ENCODE results near the gene CFAP68.
A peak's percentile ranks its signal among the peaks of the same experiment; 100 is the strongest.

Gene CFAP68

DNA sequence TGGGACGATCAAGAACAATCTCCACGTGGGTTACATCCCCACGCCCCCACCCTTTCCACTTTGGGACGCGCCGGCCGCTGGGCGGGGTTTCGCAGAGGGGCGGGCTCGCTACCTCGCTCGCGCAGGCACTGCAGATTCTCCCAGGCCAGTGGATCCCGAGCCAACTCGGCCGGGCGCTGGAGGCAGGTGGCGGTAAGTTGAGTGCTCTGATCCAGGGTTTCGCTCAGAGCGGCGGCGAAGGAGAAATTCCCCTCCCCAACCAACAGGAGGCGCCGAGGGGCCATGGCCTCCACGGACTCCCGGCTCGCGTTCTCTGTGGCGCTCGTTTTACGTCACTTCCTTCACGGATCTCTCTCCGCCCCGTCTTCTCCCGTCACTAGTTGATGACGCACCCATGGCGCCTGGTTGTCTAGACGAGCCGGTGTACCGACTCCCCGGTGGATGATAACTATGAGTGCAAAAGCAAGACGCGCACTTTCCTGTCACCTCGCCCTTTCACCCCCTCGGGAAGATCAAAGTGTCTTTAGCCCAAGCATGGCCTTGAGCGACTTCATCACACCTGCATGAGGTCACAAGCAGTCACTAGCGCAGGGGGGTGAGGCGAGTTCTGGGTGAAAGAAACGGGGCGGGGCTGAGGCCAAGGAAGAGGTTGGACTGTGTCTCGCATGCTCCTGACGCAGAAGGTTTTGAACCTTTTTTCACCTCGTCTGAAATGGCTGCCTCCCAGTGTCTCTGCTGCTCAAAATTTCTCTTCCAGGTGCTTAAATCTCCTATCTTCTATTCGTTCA is at the start of gene CFAP68, which contains the start of gene FDXACB1:
Gene CFAP68, plus strand, starts transcription at position 693 of the 788 bp plus-strand sequence. Its CDS starts 20 bp downstream, at position 713.
Gene FDXACB1, minus strand, starts transcription at position 317 of the 788 bp plus-strand sequence. Its CDS starts 33 bp downstream, at position 284.
- DNase-seq: peak; percentile 97

GRCh38 chr11:111833524-111833923 is 45.8 kb upstream of the CFAP68 start:
- no peak for DNase-seq

DNA sequence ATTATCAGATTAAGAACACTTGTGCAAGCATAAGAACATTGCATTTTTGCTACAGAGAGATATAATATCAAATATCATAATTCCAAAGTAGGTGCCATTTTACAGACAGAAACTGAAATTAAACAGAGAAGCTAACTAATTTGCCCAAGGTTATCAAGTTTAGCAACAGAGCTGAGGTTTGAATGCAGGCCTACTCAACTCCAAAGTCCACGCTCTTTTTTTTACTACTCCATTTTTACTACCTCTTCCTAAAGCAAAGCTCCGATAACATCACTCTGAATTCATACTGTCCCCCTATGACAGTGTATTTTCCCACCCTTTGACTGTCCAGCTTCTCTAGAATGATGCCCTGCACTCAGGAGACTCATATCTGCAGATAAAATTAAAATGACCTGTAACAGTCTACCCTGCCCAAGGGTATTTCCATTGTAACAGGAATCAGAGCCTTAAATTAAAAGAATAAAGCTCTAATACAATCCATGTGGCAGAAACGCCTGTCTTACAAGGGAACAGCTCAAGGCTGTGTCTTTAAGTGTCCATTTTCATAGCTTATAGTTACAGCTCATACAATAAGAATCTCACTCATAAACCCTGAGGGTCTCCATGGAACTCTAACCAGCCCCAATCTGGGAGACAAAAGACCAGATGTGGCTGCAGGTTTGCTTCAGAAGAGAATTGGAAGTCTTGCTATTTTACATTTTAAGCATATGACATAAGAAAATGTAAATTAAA is 44.7 kb upstream of the CFAP68 start:
- DNase-seq: no peak

DNA sequence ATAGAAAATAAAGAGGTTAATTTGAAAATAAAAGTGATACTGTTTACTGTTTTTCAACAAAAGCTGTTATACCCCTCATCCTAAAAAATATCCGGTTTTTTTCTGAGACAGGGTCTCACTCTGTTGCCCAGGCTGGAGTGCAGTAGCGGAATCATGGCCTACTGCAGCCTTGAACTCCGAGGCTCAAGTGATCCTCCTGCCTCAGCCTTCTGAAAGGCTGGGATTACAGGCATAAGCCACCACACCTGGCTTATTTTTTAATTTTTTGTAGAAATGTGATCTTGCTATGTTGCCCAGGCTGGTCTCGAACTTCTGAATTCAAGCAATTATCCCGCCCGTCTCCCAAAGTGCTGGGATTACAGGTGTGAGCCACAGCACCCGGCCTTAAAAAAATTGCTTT is 43.7 kb upstream of the CFAP68 start:
- no peak for DNase-seq

DNA sequence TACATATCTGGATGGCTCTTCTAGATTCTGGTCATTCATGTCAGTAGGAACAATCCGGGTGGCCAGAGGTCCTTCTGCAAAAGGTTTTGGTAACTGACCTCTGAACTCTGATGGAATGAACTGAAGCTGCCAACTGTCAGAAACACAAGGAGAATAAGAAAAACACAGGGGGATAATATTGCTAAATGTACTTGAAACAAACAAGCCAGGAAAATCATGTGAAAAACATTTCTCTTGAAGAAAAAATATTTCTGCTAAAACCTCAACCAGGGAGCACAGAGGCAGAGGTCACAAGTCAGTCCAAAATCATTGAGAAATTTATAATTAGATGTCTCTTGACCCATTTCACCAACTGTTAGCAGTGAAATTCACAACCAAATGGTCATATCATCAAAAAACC is 43.2 kb upstream of the CFAP68 start:
- no peak for DNase-seq

- no peak for DNase-seq
Measured at GRCh38 chr11:111836721-111837120, 42.6 kb upstream of the CFAP68 start.

DNA sequence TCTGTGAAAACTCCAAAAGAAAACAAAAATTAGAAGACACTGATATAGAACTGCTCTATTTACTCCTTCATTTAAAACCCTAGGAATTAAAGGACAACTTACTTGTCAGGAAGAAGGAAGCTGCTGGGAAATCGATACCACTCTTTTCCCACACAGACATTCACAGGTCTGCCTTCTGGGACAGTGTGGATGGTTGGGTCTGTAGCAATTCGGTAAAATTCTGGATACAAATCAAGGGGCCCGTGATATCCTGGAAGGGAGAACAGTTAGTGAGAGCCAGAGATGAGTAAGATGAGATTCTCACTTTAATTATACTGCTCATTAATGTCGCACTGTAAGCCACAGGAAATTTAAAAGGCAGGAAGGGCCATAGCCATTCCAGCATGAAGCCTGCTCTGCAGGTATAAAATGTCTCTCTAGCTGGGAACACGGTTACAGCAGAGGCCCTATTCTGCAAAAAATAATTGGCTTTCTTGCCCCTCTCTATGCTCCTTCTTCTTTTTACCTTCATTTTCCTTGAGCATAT is 41.9 kb upstream of the CFAP68 start:
- DNase-seq: no peak

GRCh38 chr11:111838054-111838453 is 41.3 kb upstream of the CFAP68 start:
- DNase-seq: no peak

DNA sequence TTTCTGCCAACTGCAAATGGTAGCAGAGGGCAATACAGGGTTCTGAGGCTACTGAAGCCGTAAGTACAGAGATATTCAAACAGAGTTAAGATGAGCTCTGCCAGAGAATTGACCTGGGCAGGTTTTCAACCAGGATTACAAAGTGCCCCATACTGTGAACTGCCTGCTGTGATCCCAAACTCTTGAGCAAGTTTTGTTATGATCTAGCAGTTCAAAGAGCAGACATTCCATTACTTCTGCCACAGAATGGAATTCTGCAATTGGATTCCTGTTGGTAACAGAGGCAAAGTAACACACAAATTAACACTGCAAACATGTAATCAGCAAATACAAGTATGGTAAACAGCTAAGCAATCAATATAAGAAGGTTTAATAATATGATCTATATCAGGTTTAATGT is 39.2 kb upstream of the CFAP68 start:
- DNase-seq: no peak

GRCh38 chr11:111841370-111842053 is 37.8 kb upstream of the CFAP68 start:
- DNase-seq: peak; percentile 62

DNA sequence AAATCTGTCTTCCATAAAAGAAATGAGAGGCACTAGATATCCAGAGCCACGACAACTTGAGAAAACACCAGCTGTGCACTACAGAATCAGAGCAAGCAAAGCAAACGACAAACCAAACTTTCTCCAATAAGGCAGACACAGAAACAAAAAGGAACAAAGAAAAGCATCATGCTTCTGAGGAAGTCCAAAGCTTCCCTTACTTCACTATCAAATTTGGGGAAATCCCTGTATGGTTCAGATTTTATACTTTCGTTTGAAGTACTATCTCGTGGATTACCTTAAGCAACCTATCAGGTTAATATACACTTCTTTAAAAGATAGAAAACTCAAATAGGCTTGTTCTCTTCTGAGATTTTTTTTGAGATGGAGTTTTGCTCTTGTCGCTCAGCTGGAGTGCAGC is 35.7 kb upstream of the CFAP68 start:
- DNase-seq: no peak

DNA sequence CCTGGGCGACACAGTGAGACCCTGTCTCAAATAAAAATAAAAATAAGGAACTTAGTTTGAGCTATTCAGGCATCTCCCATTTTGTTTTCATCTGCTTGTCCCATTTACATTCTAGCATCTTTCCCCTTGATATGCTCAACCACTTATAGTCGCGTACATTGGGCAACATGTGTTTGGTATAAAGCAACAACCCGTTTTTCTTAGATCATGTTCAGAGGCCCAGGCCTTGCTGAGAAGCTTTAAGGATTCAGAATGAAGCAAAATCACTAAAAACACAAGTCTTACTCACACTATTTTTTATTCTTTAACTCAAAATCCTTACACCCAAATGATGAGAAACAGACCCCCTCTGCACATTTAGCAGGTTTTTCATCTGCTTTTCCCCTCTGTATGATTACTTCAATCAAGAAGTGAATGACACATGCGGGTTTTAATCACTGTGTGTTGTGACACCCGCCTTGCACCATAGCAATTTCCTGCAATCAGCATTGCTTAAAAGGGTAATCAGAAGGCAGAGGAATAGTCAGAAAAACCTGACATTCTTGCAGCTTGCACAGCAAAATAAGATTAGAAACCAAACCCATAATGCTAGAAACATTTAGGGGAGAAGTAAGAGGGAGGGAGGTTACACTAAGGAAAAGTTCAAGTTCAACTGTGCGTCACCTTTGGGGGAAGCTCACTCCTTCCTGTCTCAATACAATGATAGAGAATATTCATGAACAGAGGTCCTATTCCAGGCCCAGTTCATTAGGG is 33.9 kb upstream of the CFAP68 start:
- DNase-seq: no peak

DNA sequence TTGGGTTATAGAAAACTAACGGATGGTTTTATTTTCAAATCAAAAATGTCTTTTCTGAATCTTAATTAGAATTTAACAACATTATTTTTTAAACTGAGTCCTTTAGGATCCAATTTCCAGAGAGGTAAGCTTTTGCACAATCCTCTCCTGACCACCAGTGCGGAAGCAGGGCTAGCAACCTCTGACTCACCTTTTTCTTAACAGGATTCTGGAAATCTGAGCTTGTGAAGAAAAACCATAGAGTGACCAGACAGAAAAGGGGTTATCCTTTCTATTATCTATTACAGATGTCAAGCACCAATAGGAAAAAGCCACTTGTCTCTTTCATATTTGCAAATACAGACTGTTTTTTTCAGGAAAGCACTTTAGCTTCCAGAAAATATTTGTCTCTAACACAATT is 33.3 kb upstream of the CFAP68 start:
- DNase-seq: no peak

DNA sequence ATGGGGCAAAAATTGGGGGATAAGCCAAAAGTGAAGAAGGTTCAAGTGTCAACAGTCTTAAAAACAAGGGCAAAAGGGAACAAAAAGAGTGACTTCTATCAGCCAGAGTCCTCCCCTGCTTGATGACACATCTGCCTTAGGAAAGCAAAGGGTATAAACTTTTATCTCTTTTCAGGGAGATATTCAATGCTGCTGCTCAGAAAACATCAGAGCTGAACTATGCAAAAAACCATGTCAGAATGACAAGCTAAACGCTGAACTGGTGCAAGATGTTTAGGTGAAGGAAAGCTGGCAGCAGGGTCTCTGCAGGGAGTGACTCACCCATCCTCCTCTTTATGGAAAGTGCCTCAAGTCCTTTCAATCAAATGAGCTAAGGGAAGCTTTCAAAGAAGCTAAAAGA is 32.7 kb upstream of the CFAP68 start:
- DNase-seq: no peak

DNA sequence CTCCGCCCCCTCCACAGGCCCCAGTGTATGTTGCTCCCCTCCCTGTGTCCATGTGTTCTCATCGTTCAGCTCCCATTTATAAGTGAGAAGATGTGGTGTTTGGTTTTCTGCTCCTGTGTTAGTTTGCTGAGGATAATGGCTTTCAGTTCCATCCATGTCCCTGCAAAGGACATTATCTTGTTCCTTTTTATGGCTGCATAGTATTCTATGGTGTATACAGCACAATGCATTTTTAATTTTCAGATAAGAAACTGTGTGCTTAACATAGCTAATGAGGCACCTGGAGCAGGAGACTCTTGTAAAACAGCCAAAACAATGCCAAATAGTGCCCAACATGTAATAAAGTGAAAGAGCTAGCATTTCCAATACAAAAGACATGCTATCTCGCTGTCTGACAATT is 29.7 kb upstream of the CFAP68 start:
- DNase-seq: no peak

DNA sequence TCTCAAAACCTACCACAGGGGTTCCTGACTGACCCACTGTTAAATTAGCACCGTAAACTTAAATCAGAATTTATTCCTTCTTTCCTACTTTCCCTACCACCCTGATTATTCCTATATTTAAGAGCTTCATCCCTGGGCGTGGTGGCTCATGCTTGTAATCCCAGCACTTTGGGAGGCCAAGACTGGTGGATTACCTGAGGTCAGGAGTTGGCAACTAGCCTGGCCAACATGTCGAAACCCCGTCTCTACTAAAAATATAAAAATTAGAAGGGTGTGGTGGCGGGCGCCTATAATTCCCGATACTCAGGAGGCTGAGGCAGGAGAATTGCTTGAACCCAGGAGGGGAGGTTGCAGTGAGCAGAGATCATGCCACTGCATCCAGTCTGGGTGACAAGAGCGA is 28.3 kb upstream of the CFAP68 start:
- DNase-seq: no peak

GRCh38 chr11:111851636-111852035 is 27.7 kb upstream of the CFAP68 start:
- DNase-seq: no peak

DNA sequence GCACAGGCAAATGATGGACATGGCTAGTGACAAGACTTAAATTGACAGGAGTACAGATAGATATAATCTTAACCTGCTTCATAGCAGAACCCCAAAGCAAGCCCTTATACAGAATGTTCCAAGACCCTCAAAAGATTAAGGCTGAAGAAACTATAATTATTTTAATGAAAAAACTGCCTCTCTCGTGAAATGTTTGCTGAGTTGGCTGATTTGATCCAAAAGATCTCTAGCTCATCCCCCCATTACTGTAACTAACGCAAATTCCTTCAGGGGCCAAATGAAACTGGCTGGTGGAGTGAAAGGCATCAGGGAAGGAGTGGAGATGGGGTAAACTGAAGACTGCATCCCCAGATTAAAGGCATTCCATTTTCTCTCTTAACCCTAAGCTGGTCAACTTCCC is 27.2 kb upstream of the CFAP68 start:
- DNase-seq: no peak

GRCh38 chr11:111855506-111855905 is 23.8 kb upstream of the CFAP68 start:
- no peak for DNase-seq

- DNase-seq: no peak
Measured at GRCh38 chr11:111860257-111860656, 19.1 kb upstream of the CFAP68 start.

DNA sequence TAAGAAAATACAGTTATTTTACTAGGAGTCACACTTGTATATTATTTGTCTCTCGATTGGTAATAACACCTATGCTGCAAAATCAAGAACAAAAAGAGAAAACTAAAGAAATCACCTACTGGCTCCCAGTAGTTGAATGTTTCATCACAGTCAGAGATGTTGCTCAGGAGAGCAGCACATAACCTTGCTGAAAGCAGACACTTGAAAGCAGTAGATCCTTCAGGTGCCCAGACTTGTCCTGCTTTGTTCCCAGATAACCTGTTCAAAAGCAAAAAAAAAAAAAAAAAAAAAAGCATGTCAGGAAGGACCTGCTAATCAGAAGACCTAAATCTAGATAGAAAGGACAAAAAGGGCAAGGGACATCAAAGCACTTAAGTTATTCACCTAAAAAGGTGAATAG is 9.2 kb upstream of the CFAP68 start:
- no peak for DNase-seq

DNA sequence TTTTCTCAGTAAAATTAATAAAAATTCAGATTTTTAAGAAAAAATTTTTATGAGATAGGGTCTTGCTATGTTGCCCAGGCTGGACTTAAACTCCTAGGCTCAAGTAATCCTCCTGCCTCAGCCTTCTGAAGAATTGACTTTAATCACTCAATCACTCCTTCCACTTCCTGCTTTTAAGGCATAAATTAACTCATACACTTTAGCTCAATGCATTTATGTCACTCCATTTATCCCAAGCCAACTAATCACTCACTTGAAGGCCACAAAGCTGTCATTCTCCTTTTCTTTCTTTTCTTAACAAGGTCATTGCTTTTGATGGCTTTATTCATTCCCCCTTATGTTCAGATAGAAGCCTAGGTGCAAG is 8.8 kb upstream of the CFAP68 start:
- no peak for DNase-seq
